Sigmoid colon (tissue), 7 donors: Measurements from ENCODE around the gene PIP5KL1. TPM values are rescaled to one million over a fixed set of nuclear protein-coding genes. Genes with fewer than 3 reads are reported as not detected.

ENCODE experiments used
- DNase-seq: peaks from one replicate; pipeline ENCODE4 v3.0.0-alpha.2; 2019
- H3K27ac ChIP-seq, 4 donors: fragments of 200-600 bp; sonication (generic); one replicate each; pipeline ENCODE4 v1.5.1; 2016 to 2019; ENCODE audit warnings: mild to moderate bottlenecking in 1 of 4
- H3K27me3 ChIP-seq, 3 donors: fragments of 200-600 bp; sonication (generic); one replicate each; pipeline ENCODE4 v1.5.1; 2019; ENCODE audit warnings: mild to moderate bottlenecking in 1 of 3
- H3K36me3 ChIP-seq, 4 donors: fragments of 200-600 bp; sonication (generic); one replicate each; pipeline ENCODE4 v1.5.1; 2016 to 2019
- H3K4me1 ChIP-seq, 4 donors: fragments of 200-600 bp; sonication (generic); one replicate each; pipeline ENCODE4 v1.5.1; 2017 to 2019
- H3K4me3 ChIP-seq, 4 donors: fragments of 200-600 bp; sonication (generic); one replicate each; pipeline ENCODE4 v1.5.1; 2017 to 2019; ENCODE audit warnings: mild to moderate bottlenecking in 2 of 4, moderate library complexity in 1 of 4
- H3K9me3 ChIP-seq, 4 donors: fragments of 200-600 bp in 3 of 4; sonication (generic) in 3 of 4; one replicate each; pipeline versions ENCODE4 v1.5.1 to v1.6.1; 2013 to 2019
- CTCF ChIP-seq, 4 experiments: fragments of 450-650 bp in 3 of 4; fragments of 200-600 bp in 1 of 4; IDR thresholded peaks; one replicate each; pipeline ENCODE4 v1.5.1; 2016 to 2019; ENCODE audit warnings: antibody characterized with exemption in 4 of 4, mild to moderate bottlenecking in 3 of 4, moderate library complexity in 2 of 4
- EP300 ChIP-seq, 4 donors: sonication (generic); formaldehyde crosslinking; IDR thresholded peaks; one replicate each; pipeline ENCODE4 v1.6.1; 2017; ENCODE audit warnings: antibody characterized with exemption in 4 of 4
- POLR2A ChIP-seq, 2 donors: fragments of 450-650 bp; IDR thresholded peaks; one replicate each; pipeline ENCODE4 v1.6.1; 2016; ENCODE audit warnings: antibody characterized with exemption in 2 of 2, mild to moderate bottlenecking in 2 of 2, moderate library complexity in 2 of 2
- POLR2AphosphoS5 ChIP-seq, 4 donors: sonication (generic); formaldehyde crosslinking; IDR thresholded peaks; one replicate each; pipeline ENCODE4 v1.6.1; 2017; ENCODE audit warnings: antibody characterized with exemption in 4 of 4
- WGBS, 2 donors: extraction: QIAGEN DNeasy Blood & Tissue Kit; methylation state at CpG; one replicate each; pipeline ENCODE4 v1.1.7; 2013; 5-methylcytosine and 5-hydroxymethylcytosine counted together
- intact Hi-C: fragments of 100-400 bp; cut with DNase I; formaldehyde crosslinking; loops from one replicate; pipeline ENCODE4 v1.15.1; 2023
- polyA plus RNA-seq, 3 donors: library from polyadenylated mRNA; stranded (reverse); fragments of 200-250 nt; gene quantifications; one replicate each; pipeline ENCODE4 v1.2.3, GENCODE V29; 2013
- total RNA-seq, 4 donors: library from RNA; depleted of rRNA; stranded (reverse); fragments of >200 nt; gene quantifications; one replicate each; pipeline ENCODE4 v1.1.0, GENCODE V29; 2016
- donor health status: healthy with polysubstance abuse.
- donor health status: Bipolar disorder and iron deficiency.
- donor health status: healthy.

Gene PIP5KL1
- total and polyA plus RNA-seq, 7 donors, result 0.16 to 4.2 (median 2.1) TPM; not detected in 1

DNA sequence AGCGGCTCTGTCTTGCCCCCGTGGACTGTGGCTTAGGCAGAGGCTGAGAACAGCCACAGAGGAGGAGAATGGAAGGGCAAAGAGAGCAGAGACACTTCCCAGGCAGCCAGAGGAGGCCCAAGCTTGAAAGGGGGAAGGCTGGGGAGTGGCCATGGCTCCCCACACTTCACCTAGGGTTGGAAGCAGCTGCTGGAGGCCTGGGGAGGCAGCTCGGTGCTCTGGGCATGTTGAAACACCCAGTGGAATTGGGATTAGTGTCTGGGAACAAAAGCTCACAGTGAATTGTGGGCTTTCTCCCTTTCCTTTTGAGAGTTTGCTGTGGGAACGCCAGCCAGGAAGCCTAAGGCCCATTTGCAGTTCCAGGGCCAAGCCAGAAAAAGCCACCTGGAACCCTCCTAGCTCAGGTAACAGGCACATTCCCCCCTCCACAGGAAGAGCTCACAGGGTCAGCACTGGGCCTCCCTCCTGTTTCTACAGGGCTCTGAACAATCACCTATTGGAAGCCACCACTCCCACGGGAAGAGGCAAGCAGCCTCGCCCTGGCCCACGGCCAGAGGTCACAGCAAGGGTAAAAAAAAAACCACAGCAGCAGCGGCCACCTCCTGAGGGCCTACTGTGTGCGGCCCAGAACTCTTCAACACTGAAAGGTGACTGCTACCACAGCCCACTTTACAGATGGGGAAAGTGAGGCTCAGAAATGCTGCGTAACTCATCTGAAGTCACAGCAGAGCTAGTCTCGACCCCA lies 30.0 kb upstream of the PIP5KL1 start:
- WGBS, 2 donors, result 41 to 53% methylated on average over 11 of the region's 11 CpGs
- peak overlapping the region; percentile 94 to 99 (median 96) for H3K27ac ChIP-seq

GRCh38 chr9:127959841-127960409 lies 29.3 kb upstream of the PIP5KL1 start:
- Histone ChIP-seq H3K4me3 (no peak overlapping the region), H3K27me3 (no peaks in the 10 kb centered on the region), H3K27ac (peak overlapping the region; percentile 94 to 99 (median 96)), H3K4me1 (peaks cover 0 to 72% (median 65%) of the 10 kb centered on the region in 4 donors), H3K9me3 (no peaks in the 10 kb centered on the region), H3K36me3 (no peaks in the 10 kb centered on the region)
- DNase-seq, result no peak
- TF ChIP-seq POLR2A (IDR thresholded peaks at IDR 0.05), result no peak
- TF ChIP-seq EP300 (IDR thresholded peaks at IDR 0.05), result no peak
- TF ChIP-seq POLR2AphosphoS5 (IDR thresholded peaks at IDR 0.05), result no peak
- no peak for TF ChIP-seq CTCF (IDR thresholded peaks at IDR 0.05)
- WGBS, 2 donors, result 83 to 87% methylated on average over 2 of the region's 2 CpGs
- intact Hi-C loops, result no loop called here

More for the DNA sequence above, 30.0 kb upstream of the PIP5KL1 start:
- Histone ChIP-seq H3K9me3 (no peaks in the 10 kb centered on the region), H3K4me1 (peaks cover 0 to 72% (median 65%) of the 10 kb centered on the region in 4 donors), H3K4me3 (no peak overlapping the region), H3K27me3 (no peaks in the 10 kb centered on the region), H3K36me3 (no peaks in the 10 kb centered on the region)
- TF ChIP-seq EP300 (IDR thresholded peaks at IDR 0.05) (no peak), POLR2AphosphoS5 (IDR thresholded peaks at IDR 0.05) (no peak), CTCF (IDR thresholded peaks at IDR 0.05) (no peak), POLR2A (IDR thresholded peaks at IDR 0.05) (no peak)
- intact Hi-C loops, result no loop called here
- DNase-seq, result no peak

DNA sequence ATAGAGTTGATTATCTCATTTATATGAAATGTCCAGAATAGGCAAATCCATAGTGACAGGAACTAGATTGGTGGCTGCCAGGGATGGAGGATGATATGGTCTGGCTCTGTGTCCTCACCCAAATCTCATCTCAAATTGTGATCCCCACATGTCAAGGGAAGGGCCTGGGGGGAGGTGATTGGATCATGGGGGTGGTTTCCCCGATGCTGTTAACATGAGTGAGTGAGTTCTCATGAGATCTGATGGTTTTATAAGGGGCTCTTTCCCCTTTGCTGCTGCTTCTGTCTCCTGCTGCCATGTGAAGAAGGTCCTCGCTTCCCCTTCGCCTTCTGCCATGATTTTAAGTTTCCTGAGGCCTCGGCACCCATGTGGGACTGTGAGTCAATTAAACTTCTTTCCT lies 28.8 kb upstream of the PIP5KL1 start:
- TF ChIP-seq POLR2AphosphoS5 (IDR thresholded peaks at IDR 0.05), result no peak
- TF ChIP-seq EP300 (IDR thresholded peaks at IDR 0.05), result no peak
- TF ChIP-seq CTCF (IDR thresholded peaks at IDR 0.05), result no peak
- TF ChIP-seq POLR2A (IDR thresholded peaks at IDR 0.05), result no peak
- intact Hi-C loops, result no loop called here
- no peak for DNase-seq
- peaks cover 0 to 72% (median 66%) of the 10 kb centered on the region in 4 donors for H3K4me1 ChIP-seq
- H3K27me3 ChIP-seq, result no peaks in the 10 kb centered on the region
- H3K27ac ChIP-seq, result peak overlapping the region; percentile 94 to 99 (median 96)
- H3K4me3 ChIP-seq, result no peak overlapping the region
- 91 to 96% methylated on average over 4 of the region's 4 CpGs for WGBS, 2 donors
- H3K9me3 ChIP-seq, result no peaks in the 10 kb centered on the region
- H3K36me3 ChIP-seq, result no peaks in the 10 kb centered on the region

DNA sequence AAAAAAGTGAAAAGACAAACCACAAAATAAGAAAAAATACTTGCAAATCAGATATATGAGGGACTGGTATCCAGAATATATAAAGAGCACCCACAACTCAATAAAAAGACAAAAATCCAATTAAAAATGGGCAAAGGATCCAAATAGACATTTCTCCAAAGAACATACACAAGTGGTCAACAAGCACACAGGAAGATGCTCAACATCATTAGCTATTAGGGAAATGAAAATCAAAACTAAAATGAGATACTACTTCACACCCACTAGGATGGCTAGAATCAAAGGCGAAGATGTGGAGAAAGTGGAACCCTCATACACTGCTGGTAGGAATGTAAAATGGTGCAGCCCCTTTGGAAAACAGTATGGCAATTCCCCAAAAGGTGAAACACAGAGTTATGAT lies 28.2 kb upstream of the PIP5KL1 start:
- Histone ChIP-seq H3K4me3 (no peak overlapping the region), H3K27me3 (no peaks in the 10 kb centered on the region), H3K36me3 (no peaks in the 10 kb centered on the region), H3K4me1 (peaks cover 0 to 72% (median 66%) of the 10 kb centered on the region in 4 donors), H3K27ac (peak overlapping the region in 3 of 4 donors; percentile 96 to 99 (median 96)), H3K9me3 (no peaks in the 10 kb centered on the region)
- intact Hi-C loops, result no loop called here
- TF ChIP-seq EP300 (IDR thresholded peaks at IDR 0.05), result no peak
- no peak for TF ChIP-seq CTCF (IDR thresholded peaks at IDR 0.05)
- no peak for TF ChIP-seq POLR2AphosphoS5 (IDR thresholded peaks at IDR 0.05)
- TF ChIP-seq POLR2A (IDR thresholded peaks at IDR 0.05), result no peak
- DNase-seq, result no peak
- 89 to 100% methylated on average over 1 of the region's 1 CpG for WGBS, 2 donors
